Kidney epithelial cell (primary cell): ENCODE measurements around the gene HSBP1L1. TPM values are rescaled to one million over a fixed set of nuclear protein-coding genes. Genes with fewer than 3 reads are reported as not detected.

Experiments used
- DNase-seq: peaks from one replicate; pipeline ENCODE4 v3.0.0-alpha.2; 2010; ENCODE audit warnings: low read depth
- H3K27me3 ChIP-seq: 2 replicates; pipeline ENCODE4 v1.6.0; 2011; ENCODE audit warnings: low read length; ENCODE audit not compliant: control insufficient read depth, insufficient read depth
- H3K36me3 ChIP-seq: 2 replicates; pipeline ENCODE4 v1.5.1; 2011; ENCODE audit warnings: low read length; ENCODE audit not compliant: control insufficient read depth, insufficient read depth
- H3K4me3 ChIP-seq: 2 replicates; pipeline ENCODE4 v1.5.1; 2011; ENCODE audit warnings: low read depth, mild to moderate bottlenecking, control low read depth, low read length
- total RNA-seq: library from RNA; depleted of rRNA; stranded (reverse); fragments of >200 nt; gene quantifications from 2 replicates; pipeline ENCODE4 v1.2.3, GENCODE V29; 2015
- TF ChIP-seq, protein P1 (sequence below): IDR thresholded peaks from 2 replicates; pipeline ENCODE4 v1.5.1; 2011; ENCODE audit warnings: mild to moderate bottlenecking, moderate library complexity, low read length, control low read depth, inconsistent platforms; ENCODE audit not compliant: insufficient read depth, poor library complexity, severe bottlenecking

Gene HSBP1L1
- total RNA-seq, 1 donor from 2014 or later = 26.4 TPM

GRCh38 chr18:79975043-79975442 lies 10.6 kb downstream of the HSBP1L1 start:
- no peak for DNase-seq
- Histone ChIP-seq H3K36me3 (no peaks in the 10 kb centered on the region), H3K27me3 (no peaks in the 10 kb centered on the region), H3K4me3 (no peak overlapping the region)
- TF ChIP-seq, protein P1, sequence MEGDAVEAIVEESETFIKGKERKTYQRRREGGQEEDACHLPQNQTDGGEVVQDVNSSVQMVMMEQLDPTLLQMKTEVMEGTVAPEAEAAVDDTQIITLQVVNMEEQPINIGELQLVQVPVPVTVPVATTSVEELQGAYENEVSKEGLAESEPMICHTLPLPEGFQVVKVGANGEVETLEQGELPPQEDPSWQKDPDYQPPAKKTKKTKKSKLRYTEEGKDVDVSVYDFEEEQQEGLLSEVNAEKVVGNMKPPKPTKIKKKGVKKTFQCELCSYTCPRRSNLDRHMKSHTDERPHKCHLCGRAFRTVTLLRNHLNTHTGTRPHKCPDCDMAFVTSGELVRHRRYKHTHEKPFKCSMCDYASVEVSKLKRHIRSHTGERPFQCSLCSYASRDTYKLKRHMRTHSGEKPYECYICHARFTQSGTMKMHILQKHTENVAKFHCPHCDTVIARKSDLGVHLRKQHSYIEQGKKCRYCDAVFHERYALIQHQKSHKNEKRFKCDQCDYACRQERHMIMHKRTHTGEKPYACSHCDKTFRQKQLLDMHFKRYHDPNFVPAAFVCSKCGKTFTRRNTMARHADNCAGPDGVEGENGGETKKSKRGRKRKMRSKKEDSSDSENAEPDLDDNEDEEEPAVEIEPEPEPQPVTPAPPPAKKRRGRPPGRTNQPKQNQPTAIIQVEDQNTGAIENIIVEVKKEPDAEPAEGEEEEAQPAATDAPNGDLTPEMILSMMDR = no peak

- Histone ChIP-seq H3K36me3 (no peaks in the 10 kb centered on the region), H3K4me3 (no peak overlapping the region), H3K27me3 (no peaks in the 10 kb centered on the region)
- TF ChIP-seq, protein P1 = no peak
- DNase-seq = no peak
Observed at GRCh38 chr18:79975985-79976680, 11.7 kb downstream of the HSBP1L1 start.

- Histone ChIP-seq H3K4me3 (no peak overlapping the region), H3K27me3 (no peaks in the 10 kb centered on the region), H3K36me3 (no peaks in the 10 kb centered on the region)
- TF ChIP-seq, protein P1 = no peak
- DNase-seq = no peak
Observed at GRCh38 chr18:79979843-79980242, 15.4 kb downstream of the HSBP1L1 start.

DNA sequence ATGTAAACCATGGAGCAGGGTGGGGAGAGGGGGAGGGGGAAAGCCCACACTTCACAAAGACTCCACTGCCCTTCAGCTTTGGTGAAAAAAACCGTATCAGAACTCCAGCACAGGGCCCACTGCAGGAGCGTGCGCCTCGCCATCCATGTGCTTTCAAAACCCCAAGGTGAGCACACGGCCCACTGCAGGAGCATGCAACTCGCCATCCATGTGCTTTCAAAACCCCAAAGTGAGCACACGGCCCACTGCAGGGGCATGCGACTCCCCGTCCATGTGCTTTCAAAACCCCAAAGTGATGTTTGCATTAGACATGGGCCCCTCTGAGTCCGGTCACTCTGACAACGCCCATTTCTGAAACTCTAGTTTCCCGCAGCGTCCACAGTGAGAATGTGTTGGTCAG lies 16.1 kb downstream of the HSBP1L1 start:
- DNase-seq = no peak
- TF ChIP-seq, protein P1 = no peak
- no peaks in the 10 kb centered on the region for H3K27me3 ChIP-seq
- H3K36me3 ChIP-seq = no peaks in the 10 kb centered on the region
- no peak overlapping the region for H3K4me3 ChIP-seq

DNA sequence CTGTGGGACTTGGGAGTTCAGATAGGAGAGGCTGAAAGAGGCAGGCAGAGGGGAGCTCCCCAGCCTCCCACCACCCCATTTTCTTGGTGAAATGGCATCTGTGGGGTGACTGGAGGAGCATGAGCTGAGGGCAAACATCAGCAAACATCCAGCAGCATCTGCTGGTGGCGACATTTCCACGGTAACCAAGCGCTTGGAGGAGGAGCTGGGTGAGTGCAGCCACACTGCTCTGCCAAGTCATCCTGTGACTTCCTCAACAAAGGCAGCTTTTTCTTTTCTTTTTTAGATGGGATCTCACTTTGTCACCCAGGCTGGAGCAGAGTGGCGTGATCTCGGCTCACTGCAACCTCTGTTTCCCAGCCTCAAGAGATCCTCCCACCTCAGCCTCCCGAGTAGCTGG lies 18.3 kb downstream of the HSBP1L1 start:
- Histone ChIP-seq H3K4me3 (no peak overlapping the region), H3K27me3 (no peaks in the 10 kb centered on the region), H3K36me3 (no peaks in the 10 kb centered on the region)
- no peak for DNase-seq
- TF ChIP-seq, protein P1 = no peak

DNA sequence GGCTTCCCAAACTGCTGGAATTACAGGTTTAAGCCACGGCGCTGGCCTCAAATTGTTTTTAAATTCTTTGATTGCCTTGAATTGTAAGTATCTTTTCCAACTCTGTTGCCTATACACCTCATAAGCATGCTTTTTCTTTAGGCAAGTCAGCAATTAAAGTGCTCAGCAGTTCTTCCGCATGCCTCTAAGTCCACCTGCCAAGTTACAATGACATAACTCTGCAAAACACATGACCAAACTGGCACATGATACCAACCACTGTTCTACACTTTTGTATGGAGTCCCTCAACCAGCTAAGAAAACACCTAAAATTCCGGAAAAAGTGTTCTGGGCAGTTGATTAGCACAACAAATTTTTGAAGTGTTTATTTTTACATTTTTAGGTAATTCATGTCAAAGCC lies 18.8 kb downstream of the HSBP1L1 start:
- TF ChIP-seq, protein P1 = no peak
- Histone ChIP-seq H3K27me3 (no peaks in the 10 kb centered on the region), H3K4me3 (no peak overlapping the region), H3K36me3 (no peaks in the 10 kb centered on the region)
- no peak for DNase-seq
